GM21825 (cell line): ENCODE measurements around the gene OR6X1.
A peak's percentile ranks its signal among the peaks of the same experiment; 100 is the strongest.

Experiments used
- ATAC-seq: cut with Tn5 transposase; IDR thresholded peaks from one replicate; pipeline ENCODE4 v1.9.1; 2021; ENCODE audit warnings: mild to moderate bottlenecking, moderate library complexity; ENCODE audit not compliant: unreplicated experiment

Gene OR6X1

GRCh38 chr11:123754101-123754568, at the start of gene OR6X1:
Gene OR6X1 (minus strand): TSS chr11:123754518. CDS start chr11:123754518, 0 bp downstream.
- ATAC-seq = no peak

DNA sequence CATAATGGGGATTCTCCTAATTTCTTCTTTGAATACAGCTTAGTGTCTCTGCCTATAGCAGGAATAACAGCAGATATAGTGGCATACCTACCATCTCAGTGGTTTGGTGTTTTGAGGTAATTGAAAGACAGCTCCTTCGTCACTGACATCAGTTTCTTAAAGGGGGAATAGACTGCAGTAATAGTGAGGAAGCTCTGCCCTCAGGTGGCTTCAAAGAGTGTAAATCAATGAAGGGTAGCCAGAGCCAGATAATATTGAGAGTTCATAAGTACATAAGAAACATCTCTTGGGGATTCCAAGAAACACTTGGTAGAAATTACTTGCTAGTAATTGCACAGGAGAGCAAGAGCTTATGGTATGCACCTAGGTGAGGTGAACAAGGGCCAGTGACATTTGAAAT, 47.4 kb upstream of the OR6X1 start:
- no peak for ATAC-seq

DNA sequence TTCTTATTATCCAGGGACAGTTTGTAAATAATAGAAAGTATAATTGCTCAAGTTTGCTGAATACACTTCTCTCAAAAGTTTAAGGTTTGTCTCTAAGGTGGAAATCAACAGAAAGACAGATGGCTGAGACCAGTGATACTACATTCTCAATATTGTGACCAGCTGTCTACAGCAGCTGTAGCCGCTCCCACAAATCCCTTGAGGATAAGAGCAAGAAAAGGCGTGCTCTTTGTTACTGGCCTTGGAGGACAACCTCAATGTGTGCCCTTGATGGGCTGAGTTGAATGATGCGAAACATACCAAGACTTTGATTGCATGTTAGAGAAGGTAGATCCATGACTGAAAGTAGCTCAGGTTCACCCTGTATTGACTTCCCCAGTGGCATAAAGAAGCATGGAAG, 45.7 kb upstream of the OR6X1 start:
- no peak for ATAC-seq

GRCh38 chr11:123799438-123799837, 45.1 kb upstream of the OR6X1 start:
- ATAC-seq = no peak

DNA sequence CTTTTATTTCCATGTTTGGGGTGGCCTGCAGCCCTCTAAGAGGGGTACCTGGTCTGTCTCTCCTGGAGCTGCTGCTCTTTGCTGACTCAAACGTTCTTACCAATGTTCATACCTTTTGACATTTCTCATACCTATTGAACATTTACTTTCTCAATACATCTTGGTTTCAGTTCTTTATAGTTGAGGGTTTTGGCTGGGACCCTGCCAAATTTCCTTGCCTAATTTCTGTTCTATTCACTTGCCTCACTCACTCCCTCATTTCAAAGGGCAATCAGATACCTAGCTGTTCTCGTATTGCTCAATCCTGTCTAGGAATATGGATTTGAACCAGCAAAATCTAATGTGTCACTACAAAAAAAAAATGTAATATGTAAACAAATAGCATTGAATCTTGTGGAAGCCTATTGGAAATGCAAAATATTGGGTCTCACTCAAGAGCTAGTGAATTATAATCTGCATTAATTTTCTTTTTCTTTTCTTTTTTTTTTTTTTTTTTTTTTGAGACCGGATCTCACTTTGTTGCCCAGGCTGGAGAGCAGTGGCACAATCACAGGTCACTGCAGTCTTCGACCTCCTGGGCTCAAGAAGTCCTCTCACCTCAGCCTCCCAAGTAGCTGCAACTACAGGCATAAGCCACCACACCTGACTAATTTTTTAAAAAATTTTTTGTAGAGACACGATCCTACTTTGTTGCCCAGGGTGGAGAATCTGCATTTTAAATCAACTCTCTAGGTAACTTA, 44.4 kb upstream of the OR6X1 start:
- no peak for ATAC-seq

DNA sequence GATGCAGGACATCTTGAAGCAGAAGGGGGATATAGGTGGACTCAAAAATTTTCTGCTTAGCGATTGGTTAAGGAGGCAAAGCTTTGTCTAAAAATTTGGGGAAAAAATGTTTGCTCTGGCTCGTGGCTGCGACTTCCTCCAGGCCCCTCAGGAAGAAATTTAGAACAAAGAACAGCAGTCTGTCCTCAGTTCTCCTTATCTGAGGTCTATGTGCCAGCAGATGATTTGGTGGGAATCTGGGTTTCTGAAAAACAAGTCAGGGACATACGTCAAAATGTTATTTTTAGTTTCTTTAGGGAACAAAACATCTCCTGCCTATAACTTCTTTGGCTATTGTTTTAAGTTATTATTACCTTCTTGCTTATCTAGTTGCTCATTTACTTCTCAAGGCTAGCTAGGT, 43.8 kb upstream of the OR6X1 start:
- ATAC-seq = no peak

DNA sequence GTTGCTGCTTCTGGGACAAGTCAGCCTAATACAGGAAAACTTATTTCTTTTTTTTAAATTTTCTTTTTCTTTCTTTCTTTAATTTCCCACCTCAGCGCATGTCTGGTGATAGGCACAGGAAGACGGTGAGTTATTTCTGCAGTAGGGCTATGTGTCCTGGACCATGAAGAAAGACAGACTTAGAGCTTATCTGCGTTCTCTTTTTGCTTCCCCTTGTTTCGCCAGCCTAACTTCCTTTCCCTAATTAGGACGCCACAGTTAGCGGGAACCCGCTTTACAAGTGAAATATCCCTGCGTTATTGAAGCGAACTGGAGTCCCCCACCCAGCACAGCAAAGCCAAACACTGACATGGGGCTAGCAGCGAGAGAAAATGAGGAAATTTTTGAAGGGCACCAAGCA, 43.2 kb upstream of the OR6X1 start:
- ATAC-seq = no peak

DNA sequence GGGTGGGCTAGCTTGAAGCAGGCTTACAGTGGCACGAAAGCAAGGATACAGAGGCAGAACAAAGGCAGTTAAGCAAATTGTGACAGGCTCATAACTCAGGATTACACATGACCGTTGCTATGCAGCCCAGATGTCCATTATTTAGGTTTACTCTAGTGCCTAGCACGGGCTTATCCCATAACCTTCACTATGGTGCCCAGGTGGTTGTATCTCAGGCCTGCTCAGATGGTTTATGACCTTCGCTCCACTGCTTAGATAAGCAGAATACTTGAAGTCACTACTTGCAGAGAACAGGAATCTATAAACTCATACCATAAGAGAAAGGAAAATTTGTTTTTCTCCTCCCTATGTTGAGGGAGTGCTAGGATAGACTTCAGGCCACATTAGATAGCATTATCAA, 42.8 kb upstream of the OR6X1 start:
- no peak for ATAC-seq

DNA sequence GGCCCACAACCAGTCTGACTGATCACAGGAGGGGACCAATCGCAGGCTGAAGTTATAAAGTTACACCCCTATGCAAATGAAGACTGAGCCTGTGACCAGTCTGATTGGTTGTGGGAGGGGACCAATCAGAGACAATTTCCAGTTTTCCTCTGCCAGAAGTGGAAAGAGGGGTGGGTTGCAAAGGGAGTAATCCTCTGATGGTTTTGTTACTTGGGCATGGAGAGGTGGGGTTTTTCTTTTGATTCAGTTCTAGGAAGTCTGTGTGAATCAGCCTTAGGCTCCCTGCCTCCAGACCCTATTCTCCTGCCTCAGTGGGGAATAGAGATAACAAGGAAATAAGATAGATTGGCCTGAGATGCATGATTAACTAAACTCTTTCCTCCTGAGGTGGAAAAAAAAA, 41.9 kb upstream of the OR6X1 start:
- no peak for ATAC-seq

GRCh38 chr11:123783536-123783935, 29.2 kb upstream of the OR6X1 start:
- ATAC-seq = no peak

DNA sequence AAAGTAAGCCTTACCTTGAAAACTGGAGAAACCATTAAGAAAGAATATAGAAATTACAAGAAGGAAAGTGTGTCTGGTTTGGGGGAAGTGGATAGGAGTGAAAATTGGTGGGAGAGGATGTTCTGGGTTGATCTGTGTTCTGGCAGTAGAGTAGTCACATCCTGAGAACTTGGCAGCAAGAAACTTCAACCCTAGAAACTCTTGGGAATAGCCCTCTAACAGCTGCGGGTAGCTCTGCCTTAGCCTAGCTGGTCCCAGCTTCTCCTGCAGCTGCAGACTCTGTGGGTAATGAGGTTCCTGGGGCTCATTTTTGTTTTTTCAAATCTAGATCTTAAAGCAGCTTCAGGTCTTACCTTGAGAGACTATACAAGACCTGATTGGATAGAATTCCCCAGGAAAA, 24.2 kb upstream of the OR6X1 start:
- no peak for ATAC-seq

GRCh38 chr11:123775715-123776549, 21.6 kb upstream of the OR6X1 start:
- no peak for ATAC-seq

DNA sequence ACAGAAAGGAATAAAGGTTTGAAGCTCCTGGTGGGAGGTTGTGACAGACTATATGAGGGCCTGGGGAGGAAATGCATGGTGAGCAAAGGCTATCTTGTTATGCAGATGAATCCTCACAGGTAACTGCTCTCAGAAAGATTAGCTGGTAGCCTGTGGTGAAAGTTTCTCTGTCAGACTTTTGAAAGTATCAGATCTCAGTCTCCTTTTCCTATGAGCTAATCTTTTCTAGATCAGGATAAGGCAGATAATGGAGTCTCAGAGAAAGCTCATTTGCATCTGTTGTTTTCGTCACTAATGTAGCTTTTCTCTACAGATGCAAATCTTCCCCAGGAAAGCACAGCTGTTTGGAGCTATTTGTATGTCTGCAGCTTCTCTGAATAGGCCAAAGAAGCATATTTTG, 21.0 kb upstream of the OR6X1 start:
- ATAC-seq = no peak

- no peak for ATAC-seq
These were observed 19.6 kb upstream of the OR6X1 start for GRCh38 chr11:123773959-123774358.

DNA sequence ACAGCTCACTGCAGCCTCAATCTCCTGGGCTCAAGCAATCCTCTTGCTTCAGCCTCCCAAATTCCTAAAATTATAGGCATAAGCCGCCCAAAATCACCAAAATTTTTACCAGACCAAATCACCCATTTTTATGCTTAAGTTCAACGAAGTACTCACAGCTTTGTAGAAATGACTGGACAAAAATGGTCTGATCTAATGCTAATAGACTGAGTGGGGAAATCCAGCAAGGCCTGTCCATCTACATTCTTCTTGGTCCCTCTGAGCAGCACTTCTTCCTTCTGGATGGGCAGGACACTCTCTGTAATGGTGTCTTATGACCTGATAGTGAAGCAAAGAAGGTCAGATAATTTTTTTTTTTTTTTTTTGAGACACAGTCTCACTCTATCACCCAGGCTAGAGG, 18.7 kb upstream of the OR6X1 start:
- no peak for ATAC-seq

GRCh38 chr11:123771664-123772063, 17.3 kb upstream of the OR6X1 start:
- ATAC-seq = no peak

DNA sequence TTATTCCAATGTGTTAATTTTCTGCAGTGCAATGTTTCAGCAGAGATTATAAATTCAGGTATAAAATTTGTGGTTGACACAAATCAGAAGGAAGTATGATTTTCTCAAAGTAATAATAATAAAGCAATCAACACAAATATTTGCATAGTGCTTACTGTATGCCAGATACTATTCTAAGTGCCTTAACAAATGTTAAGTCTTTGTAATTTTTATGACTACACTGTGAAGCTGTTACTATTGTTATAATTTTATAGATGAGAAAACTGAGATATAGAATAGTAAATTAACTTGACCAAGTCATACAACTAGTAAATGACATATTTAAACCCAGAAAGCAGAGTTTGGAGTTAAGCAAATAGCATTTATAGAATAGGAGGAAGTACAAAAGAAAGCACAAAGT, 16.4 kb upstream of the OR6X1 start:
- ATAC-seq = no peak

DNA sequence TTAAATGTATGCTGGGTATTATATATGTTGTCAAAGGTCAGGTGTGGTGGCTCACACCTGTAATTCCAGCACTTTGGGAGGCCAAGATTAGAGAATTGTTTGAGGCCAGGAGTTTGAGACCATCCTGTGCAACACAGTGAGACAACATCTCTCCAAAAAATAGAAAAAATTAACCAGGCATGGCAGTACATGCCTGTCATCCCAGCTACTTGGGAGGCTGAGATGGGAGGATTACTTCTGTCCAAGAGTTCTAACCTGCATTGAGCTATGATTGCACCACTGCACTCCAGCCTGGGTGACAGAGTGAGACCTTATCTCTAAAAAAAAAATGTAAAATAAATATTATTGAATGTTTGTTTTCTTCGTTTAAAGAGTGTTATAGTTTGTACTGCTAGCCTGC, 11.3 kb upstream of the OR6X1 start:
- no peak for ATAC-seq

- ATAC-seq = no peak
These were observed 8.1 kb upstream of the OR6X1 start for GRCh38 chr11:123762422-123762821.

DNA sequence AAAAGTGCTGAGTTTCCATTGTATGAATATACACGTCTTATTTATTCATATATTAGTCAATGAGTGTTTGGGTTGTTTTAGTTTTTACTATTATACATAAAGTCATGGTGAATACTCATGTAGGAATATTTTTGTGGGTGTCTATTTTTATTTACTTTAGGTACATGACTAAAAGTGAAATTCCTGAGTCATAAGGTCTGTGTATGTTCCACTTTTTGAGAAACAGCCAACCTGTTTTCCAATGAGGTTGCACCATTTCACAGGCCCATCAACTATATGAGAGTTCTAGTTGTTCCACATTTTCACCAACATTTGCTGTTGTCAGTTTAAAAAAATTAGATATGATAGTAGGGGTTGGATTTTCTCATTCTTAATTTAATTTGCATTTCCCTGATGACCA, 6.6 kb upstream of the OR6X1 start:
- peak; percentile 79 for ATAC-seq

GRCh38 chr11:123757976-123758375, 3.7 kb upstream of the OR6X1 start:
- ATAC-seq = no peak

- no peak for ATAC-seq
These were observed 1.5 kb upstream of the OR6X1 start for GRCh38 chr11:123755813-123756212.
